ENCODE measurements around the gene HOXB3. TPM values are rescaled to one million over a fixed set of nuclear protein-coding genes. Genes with fewer than 3 reads are reported as not detected.

HOXB3 gene
- total RNA-seq, 1 experiment from 2014 or later = not detected

DNA sequence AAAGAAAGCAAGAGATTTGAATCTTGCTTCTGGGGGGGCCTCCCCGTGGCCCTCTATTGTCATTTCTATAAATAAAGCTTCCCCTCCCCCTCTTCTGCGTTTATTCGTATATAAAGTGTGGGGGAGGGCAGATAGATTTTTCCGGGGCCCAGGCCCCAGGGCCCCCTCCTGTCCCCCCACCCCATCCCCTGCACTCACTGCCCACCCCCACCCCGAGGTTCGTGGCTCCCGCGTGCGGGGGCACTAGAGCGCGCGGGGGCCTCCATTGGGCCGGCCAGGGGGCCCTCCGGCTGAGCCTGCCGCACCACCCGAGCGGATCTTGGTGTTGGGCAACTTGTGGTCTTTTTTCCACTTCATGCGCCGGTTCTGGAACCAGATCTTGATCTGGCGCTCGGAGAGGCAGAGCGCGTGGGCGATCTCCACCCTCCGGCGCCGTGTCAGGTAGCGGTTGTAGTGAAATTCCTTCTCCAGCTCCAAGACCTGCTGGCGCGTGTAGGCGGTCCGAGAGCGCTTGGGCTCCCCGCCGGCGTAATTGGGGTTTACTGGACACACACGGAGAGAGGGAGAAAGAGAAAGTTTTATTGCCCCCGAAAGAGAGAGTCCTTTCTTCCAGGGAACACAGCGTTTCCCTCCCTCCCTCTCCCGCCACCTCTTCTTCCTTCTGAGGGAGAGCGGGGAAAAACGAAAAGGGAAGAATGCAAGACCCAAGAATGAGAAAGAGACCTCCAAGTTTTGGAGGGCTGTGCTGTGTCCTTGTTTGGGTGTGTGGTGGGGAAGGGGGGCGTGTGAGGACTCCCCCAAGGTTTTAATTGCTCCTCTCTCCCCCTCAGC is 13.3 kb downstream of the HOXB3 start:
- Histone ChIP-seq H3K79me1 (ENCODE audit: insufficient read depth, low read depth, low read length, poor library complexity, severe bottlenecking) (no peaks in the 10 kb centered on the region), H3T11ph (ENCODE audit: low read length) (no peak overlapping the region), H3K79me2 (ENCODE audit: insufficient read depth, low read length) (no peaks in the 10 kb centered on the region), H2BK5ac (ENCODE audit: insufficient read length, low read length) (no peak overlapping the region), H2BK120ac (ENCODE audit: low read depth, low read length, poor library complexity, severe bottlenecking) (no peak overlapping the region), H3K18ac (ENCODE audit: insufficient read length, low read depth, low read length) (no peak overlapping the region), H3K56ac (ENCODE audit: insufficient read length, low read depth, low read length) (no peak overlapping the region), H3K4me2 (ENCODE audit: insufficient read depth, insufficient read length, low read length) (no peak overlapping the region), H3K14ac (ENCODE audit: insufficient read depth, low read length) (no peak overlapping the region), H3K9ac (ENCODE audit: extremely low read depth, insufficient read length, low read length) (no peak overlapping the region), H4K91ac (ENCODE audit: insufficient read length, low read depth, low read length) (no peak overlapping the region), H4K20me1 (ENCODE audit: control insufficient read depth, insufficient read depth, insufficient read length) (no peaks in the 10 kb centered on the region), H3K23ac (ENCODE audit: insufficient read length, low read depth, low read length) (no peak overlapping the region), H2BK20ac (ENCODE audit: low read depth, low read length, poor library complexity, severe bottlenecking) (no peak overlapping the region), H2AFZ (ENCODE audit: low read length) (no peak overlapping the region), H2BK12ac (ENCODE audit: insufficient read length, low read depth, low read length) (no peak overlapping the region), H3K27ac (ENCODE audit: insufficient read length, low read depth, low read length) (no peak overlapping the region), H3K27me3 (ENCODE audit: insufficient read depth, low read length) (peaks cover 96% of the 10 kb centered on the region), H3K9me3 (ENCODE audit: control insufficient read depth, low read depth, low read length) (no peaks in the 10 kb centered on the region), H3K23me2 (ENCODE audit: insufficient read length, low read depth, low read length, poor library complexity, severe bottlenecking) (no peaks in the 10 kb centered on the region), H4K5ac (ENCODE audit: insufficient read length, low read depth, low read length) (no peak overlapping the region), H2BK15ac (ENCODE audit: low read depth, low read length) (no peak overlapping the region), H2AK5ac (ENCODE audit: insufficient read length, low read length) (no peak overlapping the region), H3K4ac (ENCODE audit: low read depth, low read length) (no peak overlapping the region), H3K4me1 (ENCODE audit: insufficient read depth, low read length) (no peaks in the 10 kb centered on the region), H4K8ac (replicated peaks; ENCODE audit: insufficient read length, low read depth, low read length) (no peak overlapping the region)
- Mint-ChIP-seq H3K27ac (no peak overlapping the region), H3K27me3 (ENCODE audit: low read depth) (peaks cover 38% of the 10 kb centered on the region), H3K4me1 (peaks cover 2 to 28% of the 10 kb centered on the region in 2 experiments), H3K36me3 (ENCODE audit: insufficient read depth in 1 of 3, low read depth in 3 of 3) (no peaks in the 10 kb centered on the region; a peak in 1 of 7 replicates), H3K9me3 (peaks cover 7 to 17% of the 10 kb centered on the region in 2 experiments; a peak in 4 of 5 replicates), H3K4me3 (no peak overlapping the region)
- WGBS (ENCODE audit: extremely low coverage, insufficient read length, low lambda C conversion rate) = no CpG with 5 or more reads among the region's 43 CpGs
- DNase-seq = no peak
- TF ChIP-seq, protein P1, sequence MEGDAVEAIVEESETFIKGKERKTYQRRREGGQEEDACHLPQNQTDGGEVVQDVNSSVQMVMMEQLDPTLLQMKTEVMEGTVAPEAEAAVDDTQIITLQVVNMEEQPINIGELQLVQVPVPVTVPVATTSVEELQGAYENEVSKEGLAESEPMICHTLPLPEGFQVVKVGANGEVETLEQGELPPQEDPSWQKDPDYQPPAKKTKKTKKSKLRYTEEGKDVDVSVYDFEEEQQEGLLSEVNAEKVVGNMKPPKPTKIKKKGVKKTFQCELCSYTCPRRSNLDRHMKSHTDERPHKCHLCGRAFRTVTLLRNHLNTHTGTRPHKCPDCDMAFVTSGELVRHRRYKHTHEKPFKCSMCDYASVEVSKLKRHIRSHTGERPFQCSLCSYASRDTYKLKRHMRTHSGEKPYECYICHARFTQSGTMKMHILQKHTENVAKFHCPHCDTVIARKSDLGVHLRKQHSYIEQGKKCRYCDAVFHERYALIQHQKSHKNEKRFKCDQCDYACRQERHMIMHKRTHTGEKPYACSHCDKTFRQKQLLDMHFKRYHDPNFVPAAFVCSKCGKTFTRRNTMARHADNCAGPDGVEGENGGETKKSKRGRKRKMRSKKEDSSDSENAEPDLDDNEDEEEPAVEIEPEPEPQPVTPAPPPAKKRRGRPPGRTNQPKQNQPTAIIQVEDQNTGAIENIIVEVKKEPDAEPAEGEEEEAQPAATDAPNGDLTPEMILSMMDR (conservative IDR thresholded peaks at IDR 0.05) = no peak
